Erythroblast (primary cell): Measurements from ENCODE around the gene MAST4.

Experiments
- GATA1 ChIP-seq: IDR thresholded peaks from 2 replicates; pipeline ENCODE4 v1.6.1; 2011; ENCODE audit warnings: low read depth, mild to moderate bottlenecking, control low read depth, low read length, moderate library complexity
- POLR2A ChIP-seq: IDR thresholded peaks from 2 replicates; pipeline ENCODE4 v1.6.1; 2011; ENCODE audit warnings: mild to moderate bottlenecking, low read length

GRCh38 chr5:66779528-66779927 is 183.3 kb downstream of the MAST4 start:
- TF ChIP-seq POLR2A: no peak
- TF ChIP-seq GATA1: no peak
